DND-41 (cell line): ENCODE data around the gene SH3TC1.

Source experiments
- ATAC-seq: fragments of 200-7000 bp; cut with Tn5 transposase; 3 replicates; pipeline ENCODE4 v1.9.1; 2021; ENCODE audit warnings: low read depth; ENCODE audit not compliant: insufficient read depth
- DNase-seq: peaks from one replicate; pipeline ENCODE4 v3.0.0-alpha.2; 2020
- H2AFZ ChIP-seq: 2 replicates; pipeline ENCODE4 v1.6.0; 2012; ENCODE audit warnings: low read depth, low read length
- H3K27ac ChIP-seq: 2 replicates; pipeline ENCODE4 v1.5.1; 2012; ENCODE audit warnings: low read length, inconsistent platforms
- H3K27me3 ChIP-seq: fragments of 200-600 bp; sonication (generic); 2 replicates; pipeline ENCODE4 v1.6.0; 2012; ENCODE audit warnings: low read length, mild to moderate bottlenecking, inconsistent platforms; ENCODE audit not compliant: insufficient read depth, poor library complexity
- H3K36me3 ChIP-seq: 2 replicates; pipeline ENCODE4 v1.5.1; 2012; ENCODE audit warnings: low read length, inconsistent platforms; ENCODE audit not compliant: insufficient read depth
- H3K4me1 ChIP-seq: 2 replicates; pipeline ENCODE4 v1.5.1; 2012; ENCODE audit warnings: mild to moderate bottlenecking, low read length; ENCODE audit not compliant: insufficient read depth
- H3K4me2 ChIP-seq: 2 replicates; pipeline ENCODE4 v1.6.0; 2012; ENCODE audit warnings: mild to moderate bottlenecking, moderate library complexity, low read length, inconsistent platforms; ENCODE audit not compliant: insufficient read depth
- H3K4me3 ChIP-seq, 2 experiments: fragments of 200-600 bp in 1 of 2; shearing (Covaris generic) in 1 of 2; 2 replicates each; pipeline ENCODE4 v1.5.1; 2012 to 2016; ENCODE audit warnings: inconsistent platforms in 2 of 2, low read length in 2 of 2, mild to moderate bottlenecking in 2 of 2, low read depth in 1 of 2, moderate library complexity in 1 of 2
- H3K79me2 ChIP-seq: 2 replicates; pipeline ENCODE4 v1.6.0; 2012; ENCODE audit warnings: low read length, inconsistent platforms; ENCODE audit not compliant: insufficient read depth
- H3K9ac ChIP-seq: 2 replicates; pipeline ENCODE4 v1.6.0; 2012; ENCODE audit warnings: low read depth, mild to moderate bottlenecking, inconsistent platforms, low read length, moderate library complexity
- H3K9me3 ChIP-seq: 2 replicates; pipeline ENCODE4 v1.5.1; 2012; ENCODE audit warnings: low read length, moderate library complexity, mild to moderate bottlenecking, inconsistent platforms; ENCODE audit not compliant: insufficient read depth, severe bottlenecking
- H4K20me1 ChIP-seq: 2 replicates; pipeline ENCODE4 v1.6.0; 2012; ENCODE audit warnings: low read length; ENCODE audit not compliant: insufficient read depth
- CTCF ChIP-seq: IDR thresholded peaks from 2 replicates; pipeline ENCODE4 v1.5.1; 2012; ENCODE audit warnings: borderline replicate concordance, low read length, moderate library complexity, mild to moderate bottlenecking; ENCODE audit not compliant: poor library complexity, severe bottlenecking; ENCODE audit errors: extremely low read depth
- EZH2 ChIP-seq: IDR thresholded peaks from 3 replicates; pipeline ENCODE4 v1.6.1; 2012; ENCODE audit warnings: borderline replicate concordance, low read depth, mild to moderate bottlenecking, moderate library complexity, low read length, inconsistent platforms; ENCODE audit not compliant: severe bottlenecking

The SH3TC1 gene

GRCh38 chr4:8198906-8199593, at the start of gene SH3TC1:
Gene SH3TC1, plus strand, starts transcription at chr4:8199290. Its CDS starts 5,905 bp downstream, at chr4:8205195.
- peak within 1 kb of the TSS; percentile 51 for H3K9ac ChIP-seq
- peak within 1 kb of the TSS in 1 of 2 experiments; percentile 54; a peak in 3 of 4 replicates for H3K4me3 ChIP-seq
- DNase-seq (peak; percentile 72), ATAC-seq (peak; percentile 72)
- H3K27ac ChIP-seq = peak within 1 kb of the TSS; percentile 87
- peaks cover 60% of the 10 kb centered on the region for H3K4me1 ChIP-seq
- no peaks in the 10 kb centered on the region for H3K27me3 ChIP-seq
- H3K36me3 ChIP-seq = no peaks in the 10 kb centered on the region
- no peak within 1 kb of the TSS; the same call in 1 of the 2 replicates for H2AFZ ChIP-seq
- TF ChIP-seq CTCF (no peak), EZH2 (no peak)
- peaks cover 16% of the 10 kb centered on the region for H3K79me2 ChIP-seq
- no peaks in the 10 kb centered on the region for H3K9me3 ChIP-seq
- peak within 1 kb of the TSS; percentile 61 for H3K4me2 ChIP-seq
- no peaks in the 10 kb centered on the region; the same call in 1 of the 2 replicates for H4K20me1 ChIP-seq

- Histone ChIP-seq H3K4me1 (no peaks in the 10 kb centered on the region), H3K9me3 (no peaks in the 10 kb centered on the region), H3K27ac (no peak overlapping the region), H3K9ac (no peak overlapping the region), H3K79me2 (no peaks in the 10 kb centered on the region), H4K20me1 (0 out of 2 replicates have a peak, but pooled peaks cover 3% of the 10 kb centered on the region), H3K4me3 (no peak overlapping the region), H3K36me3 (no peaks in the 10 kb centered on the region), H3K4me2 (no peak overlapping the region), H3K27me3 (no peaks in the 10 kb centered on the region), H2AFZ (no peak overlapping the region)
- ATAC-seq = no peak
- no peak for TF ChIP-seq CTCF
- no peak for TF ChIP-seq EZH2
- no peak for DNase-seq
These were observed 49.4 kb upstream of the SH3TC1 start for GRCh38 chr4:8149664-8150063.

- ATAC-seq (no peak), DNase-seq (no peak)
- Histone ChIP-seq H2AFZ (no peak overlapping the region), H3K9me3 (no peaks in the 10 kb centered on the region), H3K27ac (no peak overlapping the region), H3K4me3 (no peak overlapping the region), H3K4me1 (no peaks in the 10 kb centered on the region), H3K4me2 (no peak overlapping the region), H3K36me3 (no peaks in the 10 kb centered on the region), H4K20me1 (0 out of 2 replicates have a peak, but pooled peaks cover 3% of the 10 kb centered on the region), H3K27me3 (no peaks in the 10 kb centered on the region), H3K9ac (no peak overlapping the region), H3K79me2 (no peaks in the 10 kb centered on the region)
- no peak for TF ChIP-seq CTCF
- TF ChIP-seq EZH2 = no peak
These were observed 48.7 kb upstream of the SH3TC1 start for GRCh38 chr4:8150152-8151090.
